Measurements from ENCODE around the gene CXCL17. TPM values are rescaled to one million over a fixed set of nuclear protein-coding genes. Genes with fewer than 3 reads are reported as not detected.

The CXCL17 gene
- total RNA-seq, 1 donor from 2014 or later, result 2.9 TPM

GRCh38 chr19:42400404-42400803 is 42.3 kb downstream of the CXCL17 start:
- intact Hi-C loops (cut with DNase I), result no loop called here

GRCh38 chr19:42397263-42398166 is 45.2 kb downstream of the CXCL17 start:
- Histone ChIP-seq H3K36me3 (no peaks in the 10 kb centered on the region), H3K9me3 (no peaks in the 10 kb centered on the region), H3K4me1 (peaks cover 42% of the 10 kb centered on the region), H3K4me3 (peak overlapping the region; percentile 50 to 58), H3K27ac (peak overlapping the region; percentile 89), H3K27me3 (no peaks in the 10 kb centered on the region)
- TF ChIP-seq POLR2AphosphoS5 (IDR thresholded peaks at IDR 0.05; ENCODE audit: insufficient read depth in 1 of 2, low read depth in 1 of 2) (no peak), POLR2A (IDR thresholded peaks at IDR 0.05) (no peak)
- TF ChIP-seq, protein P1, sequence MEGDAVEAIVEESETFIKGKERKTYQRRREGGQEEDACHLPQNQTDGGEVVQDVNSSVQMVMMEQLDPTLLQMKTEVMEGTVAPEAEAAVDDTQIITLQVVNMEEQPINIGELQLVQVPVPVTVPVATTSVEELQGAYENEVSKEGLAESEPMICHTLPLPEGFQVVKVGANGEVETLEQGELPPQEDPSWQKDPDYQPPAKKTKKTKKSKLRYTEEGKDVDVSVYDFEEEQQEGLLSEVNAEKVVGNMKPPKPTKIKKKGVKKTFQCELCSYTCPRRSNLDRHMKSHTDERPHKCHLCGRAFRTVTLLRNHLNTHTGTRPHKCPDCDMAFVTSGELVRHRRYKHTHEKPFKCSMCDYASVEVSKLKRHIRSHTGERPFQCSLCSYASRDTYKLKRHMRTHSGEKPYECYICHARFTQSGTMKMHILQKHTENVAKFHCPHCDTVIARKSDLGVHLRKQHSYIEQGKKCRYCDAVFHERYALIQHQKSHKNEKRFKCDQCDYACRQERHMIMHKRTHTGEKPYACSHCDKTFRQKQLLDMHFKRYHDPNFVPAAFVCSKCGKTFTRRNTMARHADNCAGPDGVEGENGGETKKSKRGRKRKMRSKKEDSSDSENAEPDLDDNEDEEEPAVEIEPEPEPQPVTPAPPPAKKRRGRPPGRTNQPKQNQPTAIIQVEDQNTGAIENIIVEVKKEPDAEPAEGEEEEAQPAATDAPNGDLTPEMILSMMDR (IDR thresholded peaks at IDR 0.05), result no peak
- intact Hi-C loops (cut with DNase I), result loop anchor here (5.0 kb wide), 1 partner anchor 70 kb away; the partner anchor contains the start of gene MEGF8
- DNase-seq (ENCODE audit: extremely low spot score in 2 of 2), result no peak

More at GRCh38 chr19:42400404-42400803, 42.3 kb downstream of the CXCL17 start:
- TF ChIP-seq POLR2AphosphoS5 (IDR thresholded peaks at IDR 0.05; ENCODE audit: insufficient read depth in 1 of 2, low read depth in 1 of 2), result no peak
- TF ChIP-seq, protein P1 (IDR thresholded peaks at IDR 0.05), result no peak
- TF ChIP-seq POLR2A (IDR thresholded peaks at IDR 0.05), result no peak
- Histone ChIP-seq H3K4me1 (peaks cover 43% of the 10 kb centered on the region), H3K27me3 (no peaks in the 10 kb centered on the region), H3K4me3 (no peak overlapping the region), H3K36me3 (no peaks in the 10 kb centered on the region), H3K9me3 (no peaks in the 10 kb centered on the region), H3K27ac (no peak overlapping the region)
- no peak for DNase-seq (ENCODE audit: extremely low spot score in 2 of 2)

DNA sequence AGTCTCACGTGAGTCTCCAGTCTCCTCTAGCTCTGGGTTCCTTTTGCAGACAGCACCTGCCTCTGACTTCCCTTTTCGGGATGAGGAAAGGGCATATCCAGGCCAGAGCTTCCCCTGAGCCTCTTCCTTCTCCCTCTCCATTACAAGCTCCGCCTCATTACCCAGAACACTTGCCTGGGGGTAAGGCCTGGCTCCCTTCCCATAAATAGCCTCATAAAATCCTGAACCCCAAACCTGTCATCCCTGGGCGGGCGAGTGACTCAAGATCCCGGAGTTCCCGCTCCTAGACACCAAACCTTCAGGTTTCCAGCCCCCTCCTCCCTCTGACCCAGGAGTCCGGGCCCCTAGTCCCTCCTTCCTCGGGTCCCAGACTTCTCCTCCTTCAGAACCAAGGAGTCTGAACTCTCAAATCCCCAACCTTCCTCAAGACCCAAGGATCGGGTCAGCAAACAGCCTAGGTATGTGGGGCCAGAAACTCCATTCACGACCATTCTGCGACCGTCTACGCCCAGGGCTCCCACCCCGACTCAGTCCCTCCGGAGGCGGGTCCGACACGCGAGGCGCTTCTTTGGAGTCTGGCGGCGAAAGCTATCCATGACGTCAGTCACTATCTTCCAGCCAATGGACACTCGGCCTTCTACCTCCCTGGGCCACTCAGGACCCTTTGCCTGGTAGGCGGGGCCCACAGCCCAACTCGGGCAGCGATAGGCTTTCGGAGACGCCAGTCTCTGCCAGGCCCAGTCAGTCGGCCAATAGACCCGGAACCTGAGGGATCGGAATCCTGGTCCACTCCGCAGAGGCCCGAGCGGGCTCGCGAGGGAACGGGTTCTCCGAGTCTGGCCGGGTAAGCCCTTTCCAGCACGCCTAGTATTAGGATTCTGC is 46.1 kb downstream of the CXCL17 start:
- no peaks in the 10 kb centered on the region for H3K36me3 ChIP-seq
- intact Hi-C loops (cut with DNase I), result loop anchor here (5.0 kb wide), 1 partner anchor 69 kb away; the partner anchor contains the start of gene MEGF8
- H3K9me3 ChIP-seq, result no peaks in the 10 kb centered on the region
- peak in 1 of 2 donors; percentile 99 for DNase-seq (ENCODE audit: extremely low spot score in 2 of 2)
- H3K27me3 ChIP-seq, result no peaks in the 10 kb centered on the region
- peak overlapping the region; percentile 50 to 58 for H3K4me3 ChIP-seq
- TF ChIP-seq, protein P1 (IDR thresholded peaks at IDR 0.05), result no peak
- peak in 1 of 2 donors; percentile 75 for TF ChIP-seq POLR2A (IDR thresholded peaks at IDR 0.05)
- peak; percentile 89 to 97 for TF ChIP-seq POLR2AphosphoS5 (IDR thresholded peaks at IDR 0.05; ENCODE audit: insufficient read depth in 1 of 2, low read depth in 1 of 2)
- H3K27ac ChIP-seq, result peak overlapping the region; percentile 89
- H3K4me1 ChIP-seq, result peaks cover 33% of the 10 kb centered on the region

GRCh38 chr19:42394751-42395150 is 48.0 kb downstream of the CXCL17 start:
- no peak overlapping the region for H3K4me3 ChIP-seq
- H3K4me1 ChIP-seq, result peaks cover 21% of the 10 kb centered on the region
- no peak for TF ChIP-seq POLR2AphosphoS5 (IDR thresholded peaks at IDR 0.05; ENCODE audit: insufficient read depth in 1 of 2, low read depth in 1 of 2)
- TF ChIP-seq, protein P1 (IDR thresholded peaks at IDR 0.05), result no peak
- no peak for TF ChIP-seq POLR2A (IDR thresholded peaks at IDR 0.05)
- H3K9me3 ChIP-seq, result no peaks in the 10 kb centered on the region
- H3K36me3 ChIP-seq, result no peaks in the 10 kb centered on the region
- intact Hi-C loops (cut with DNase I), result loop anchor here (5.0 kb wide), 1 partner anchor 67 kb away; the partner anchor contains the start of gene MEGF8
- no peak overlapping the region for H3K27ac ChIP-seq
- H3K27me3 ChIP-seq, result no peaks in the 10 kb centered on the region
- no peak for DNase-seq (ENCODE audit: extremely low spot score in 2 of 2)

Data from vagina (tissue), 2 donors.